CD4-positive, alpha-beta T cell (primary cell): ENCODE results near the gene GPX8. TPM values are rescaled to one million over a fixed set of nuclear protein-coding genes. Genes with fewer than 3 reads are reported as not detected.
A peak's percentile ranks its signal among the peaks of the same experiment; 100 is the strongest.

Source experiments
- ATAC-seq: fragments of 200-7000 bp; cut with Tn5 transposase; one replicate; pipeline ENCODE4 v1.10.0; 2022; ENCODE audit warnings: mild to moderate bottlenecking; ENCODE audit not compliant: poor library complexity
- CTCF ChIA-PET: fragments of 350-600 bp; sonication (Branson Sonifier 250); formaldehyde crosslinking; loops from one replicate; lab custom pipeline; 2021; ENCODE audit warnings: antibody characterized with exemption, inconsistent platforms; lab: Charles Lee
- POLR2A ChIA-PET: fragments of 350-600 bp; sonication (Branson Sonifier 250); formaldehyde crosslinking; loops from one replicate; lab custom pipeline; 2021; ENCODE audit warnings: antibody characterized with exemption, inconsistent platforms; lab: Charles Lee
- DNase-seq, 14 experiments: peaks; one replicate each; pipeline ENCODE4 v3.0.0-alpha.2; 2013 to 2020; ENCODE audit warnings: mixed read lengths in 2 of 14
- H3K27ac ChIP-seq, 2 donors: one replicate each; pipeline versions ENCODE4 v1.5.1 to v1.7.0; 2013; ENCODE audit warnings: low read length in 2 of 2, low read depth in 1 of 2, mild to moderate bottlenecking in 1 of 2
- H3K27me3 ChIP-seq, 2 experiments: 1 replicate in 1 of 2; 2 replicates in 1 of 2; pipeline versions ENCODE4 v1.6.1 to v1.7.0; 2013; ENCODE audit warnings: low read length in 2 of 2, control low read depth in 1 of 2, mild to moderate bottlenecking in 1 of 2, moderate library complexity in 1 of 2; ENCODE audit not compliant: insufficient read depth in 2 of 2, control insufficient read depth in 1 of 2
- H3K36me3 ChIP-seq: one replicate; pipeline ENCODE4 v1.6.1; 2013; ENCODE audit warnings: low read length, control low read depth; ENCODE audit not compliant: insufficient read depth
- H3K4me1 ChIP-seq: one replicate; pipeline ENCODE4 v1.6.1; 2013; ENCODE audit warnings: low read length, control low read depth; ENCODE audit not compliant: insufficient read depth
- H3K4me3 ChIP-seq: one replicate; pipeline ENCODE4 v1.5.1; 2013; ENCODE audit warnings: mild to moderate bottlenecking, low read length, moderate library complexity
- H3K9me3 ChIP-seq, 2 experiments: 1 replicate in 1 of 2; 2 replicates in 1 of 2; pipeline versions ENCODE4 v1.6.1 to v1.7.0; 2013; ENCODE audit warnings: low read length in 2 of 2, mild to moderate bottlenecking in 2 of 2, control low read depth in 1 of 2, moderate library complexity in 1 of 2; ENCODE audit not compliant: control insufficient read depth in 1 of 2, insufficient read depth in 1 of 2
- H3K27ac Mint-ChIP-seq: one replicate; pipeline ENCODE4 v1.8.0; 2020; ENCODE audit warnings: mixed read lengths
- H3K27me3 Mint-ChIP-seq: one replicate; pipeline ENCODE4 v1.8.0; 2021; ENCODE audit warnings: mixed read lengths
- H3K36me3 Mint-ChIP-seq: one replicate; pipeline ENCODE4 v1.8.0; 2021; ENCODE audit warnings: low read depth, mixed read lengths
- H3K4me1 Mint-ChIP-seq: one replicate; pipeline ENCODE4 v1.8.0; 2021; ENCODE audit warnings: low read depth, mixed read lengths
- H3K4me3 Mint-ChIP-seq: one replicate; pipeline ENCODE4 v1.8.0; 2020; ENCODE audit warnings: mild to moderate bottlenecking, mixed read lengths
- H3K9me3 Mint-ChIP-seq: one replicate; pipeline ENCODE4 v1.8.0; 2020; ENCODE audit warnings: mixed read lengths
- CTCF ChIP-seq: fragments of 200-600 bp; IDR thresholded peaks from one replicate; pipeline ENCODE4 v1.8.0; 2022; ENCODE audit warnings: antibody characterized with exemption, mild to moderate bottlenecking
- intact Hi-C, 2 experiments: fragments of 100-400 bp; cut with DNase I in 1 of 2; cut with micrococcal nuclease in 1 of 2; formaldehyde crosslinking; loops; one replicate each; pipeline versions ENCODE4 v1.15.1 to v1.9.0; 2023 to 2025; cut with DNase I, micrococcal nuclease
- total RNA-seq, 174 experiments: library from RNA in 2 of 174; stranded (reverse) in 2 of 174; gene quantifications; one replicate each; pipeline ENCODE4 v1.2.3 and lab custom pipeline; 2021 to 2026

GPX8 gene
- total RNA-seq, 2 experiments from 2014 or later: not detected

DNA sequence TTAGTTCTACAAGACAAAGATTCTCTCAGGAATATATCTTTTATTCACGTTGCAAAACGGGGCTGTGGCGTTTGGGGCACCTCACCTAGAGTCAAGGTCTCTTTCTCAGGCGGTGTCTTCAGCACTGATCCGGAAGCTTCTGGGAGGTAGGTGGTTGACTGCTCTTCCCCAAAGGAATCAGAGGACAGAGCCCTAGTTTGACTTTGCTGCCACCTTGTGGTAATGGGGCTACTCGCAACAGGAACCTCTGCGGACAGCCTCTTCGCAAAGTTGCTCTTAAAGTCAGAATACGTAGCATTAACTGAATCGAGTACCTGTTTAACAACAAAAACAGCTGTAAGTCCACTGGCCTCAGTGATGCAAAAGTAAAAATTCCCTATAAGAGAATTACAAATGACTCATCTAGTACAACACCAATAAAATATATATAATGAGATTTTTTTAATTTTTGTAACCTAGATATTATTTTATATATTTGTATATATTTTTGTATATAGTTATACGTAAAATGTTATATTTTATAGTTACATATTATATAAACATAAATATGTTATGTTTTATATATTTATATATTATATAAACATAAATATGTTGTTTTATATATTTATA, 13.3 kb upstream of the GPX8 start:
- POLR2A ChIA-PET: interaction anchor here (0.7 to 1.7 kb wide), 4 partner anchors 14 to 202 kb away, joined by 3 to 14 read pairs (median 6); no protein-coding TSS in a partner anchor
- Mint-ChIP-seq H3K4me1 (peaks cover 14% of the 10 kb centered on the region), H3K27me3 (peaks cover 10% of the 10 kb centered on the region), H3K9me3 (no peaks in the 10 kb centered on the region), H3K27ac (no peak overlapping the region), H3K36me3 (no peaks in the 10 kb centered on the region), H3K4me3 (no peak overlapping the region)
- TF ChIP-seq CTCF: peak; percentile 99
- DNase-seq (peak; percentile 68 to 90 (median 76)), ATAC-seq (peak; percentile 95)
- CTCF ChIA-PET: interaction anchor here (0.6 to 2.4 kb wide), 15 partner anchors 11 to 629 kb away, joined by 3 to 31 read pairs (median 4); partner anchors contain the start of genes GPX8 and SNX18
- no peaks in the 10 kb centered on the region for H3K27me3 ChIP-seq
- intact Hi-C loops: loop anchor here (1.0 to 5.0 kb wide), 3 partner anchors 44 to 240 kb away; partner anchors contain the start of gene GZMA (in 1 of the 2)
- H3K36me3 ChIP-seq: no peaks in the 10 kb centered on the region
- no peaks in the 10 kb centered on the region for H3K9me3 ChIP-seq
- H3K27ac ChIP-seq: no peak overlapping the region
- H3K4me3 ChIP-seq: no peak overlapping the region
- peaks cover 15% of the 10 kb centered on the region for H3K4me1 ChIP-seq

- Histone ChIP-seq H3K27ac (no peak overlapping the region), H3K9me3 (no peaks in the 10 kb centered on the region), H3K4me3 (no peak overlapping the region), H3K36me3 (no peaks in the 10 kb centered on the region), H3K4me1 (peaks cover 8% of the 10 kb centered on the region), H3K27me3 (peaks cover 0 to 3% of the 10 kb centered on the region in 2 experiments)
- no peak overlapping the region for H3K4me3 Mint-ChIP-seq
- H3K9me3 Mint-ChIP-seq: no peaks in the 10 kb centered on the region
- intact Hi-C loops: loop anchor here in 1 of 2 experiments (5.0 kb wide), 1 partner anchor 47 kb away; the partner anchor contains the start of gene GZMA
- H3K27me3 Mint-ChIP-seq: peaks cover 22% of the 10 kb centered on the region
- ATAC-seq: no peak
- DNase-seq: no peak
- TF ChIP-seq CTCF: no peak
- H3K27ac Mint-ChIP-seq: no peak overlapping the region
- ChIA-PET POLR2A (no interaction called here), CTCF (interaction anchor here (0.8 kb wide), 1 partner anchor 243 kb away, joined by 3 read pairs; no protein-coding TSS in a partner anchor)
- no peaks in the 10 kb centered on the region for H3K36me3 Mint-ChIP-seq
- peaks cover 6% of the 10 kb centered on the region for H3K4me1 Mint-ChIP-seq
Observed at GRCh38 chr5:55149308-55149795, 10.6 kb upstream of the GPX8 start.

- ChIA-PET POLR2A (no interaction called here), CTCF (interaction anchor here (0.9 kb wide), 1 partner anchor 258 kb away, joined by 3 read pairs; no protein-coding TSS in a partner anchor)
- Mint-ChIP-seq H3K4me3 (no peak overlapping the region), H3K9me3 (no peaks in the 10 kb centered on the region), H3K36me3 (no peaks in the 10 kb centered on the region), H3K27ac (no peak overlapping the region), H3K27me3 (peaks cover 37% of the 10 kb centered on the region), H3K4me1 (no peaks in the 10 kb centered on the region)
- Histone ChIP-seq H3K27me3 (peaks cover 0 to 6% of the 10 kb centered on the region in 2 experiments), H3K9me3 (peaks cover 0 to 4% of the 10 kb centered on the region in 2 experiments), H3K27ac (no peak overlapping the region), H3K4me1 (no peaks in the 10 kb centered on the region), H3K36me3 (no peaks in the 10 kb centered on the region), H3K4me3 (no peak overlapping the region)
- ATAC-seq (no peak), DNase-seq (no peak)
- intact Hi-C loops: no loop called here
- no peak for TF ChIP-seq CTCF
Observed at GRCh38 chr5:55151923-55152842, 7.8 kb upstream of the GPX8 start.
